ENCODE data around the gene SFMBT1.

SFMBT1 gene

DNA sequence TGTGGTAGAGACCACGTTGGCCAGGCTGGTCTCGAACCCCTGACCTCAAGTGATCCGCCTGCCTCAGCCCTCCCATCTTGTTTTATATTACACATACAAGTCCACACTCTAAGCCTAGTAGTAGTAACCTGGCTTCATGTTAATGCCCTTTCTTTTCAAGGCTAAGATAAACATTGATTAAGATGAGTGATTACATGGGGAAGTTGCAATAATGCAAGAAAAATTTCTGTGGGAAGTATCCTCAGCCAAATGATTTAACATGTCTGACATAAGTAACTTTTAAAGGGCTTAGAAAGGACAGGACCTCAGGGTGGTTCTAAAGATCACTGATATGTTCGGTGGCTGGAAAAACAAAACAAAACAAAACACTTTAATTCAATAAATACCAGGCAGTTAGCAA lies 72.1 kb downstream of the SFMBT1 start:
- no peaks in the 10 kb centered on the region for H3K36me3 ChIP-seq (ENCODE audit: low read length)
- H3K79me2 ChIP-seq (ENCODE audit: insufficient read depth, low read length), result peaks cover 47% of the 10 kb centered on the region
- H3K9me2 ChIP-seq (replicated peaks; ENCODE audit: insufficient read depth, low read length), result no peaks in the 10 kb centered on the region
- H3K27me3 ChIP-seq (ENCODE audit: low read length), result no peaks in the 10 kb centered on the region
- H3K9me3 ChIP-seq (ENCODE audit: insufficient read depth, low read length), result no peaks in the 10 kb centered on the region
- H3F3A ChIP-seq (ENCODE audit: insufficient read depth), result no peaks in the 10 kb centered on the region
- no peak overlapping the region for H3K4me3 ChIP-seq (ENCODE audit: insufficient read depth, low read length, poor library complexity, severe bottlenecking)
- no peaks in the 10 kb centered on the region; the same call in 1 of the 2 replicates for H4K20me1 ChIP-seq (ENCODE audit: low read depth, low read length)
- TF ChIP-seq, protein P1, sequence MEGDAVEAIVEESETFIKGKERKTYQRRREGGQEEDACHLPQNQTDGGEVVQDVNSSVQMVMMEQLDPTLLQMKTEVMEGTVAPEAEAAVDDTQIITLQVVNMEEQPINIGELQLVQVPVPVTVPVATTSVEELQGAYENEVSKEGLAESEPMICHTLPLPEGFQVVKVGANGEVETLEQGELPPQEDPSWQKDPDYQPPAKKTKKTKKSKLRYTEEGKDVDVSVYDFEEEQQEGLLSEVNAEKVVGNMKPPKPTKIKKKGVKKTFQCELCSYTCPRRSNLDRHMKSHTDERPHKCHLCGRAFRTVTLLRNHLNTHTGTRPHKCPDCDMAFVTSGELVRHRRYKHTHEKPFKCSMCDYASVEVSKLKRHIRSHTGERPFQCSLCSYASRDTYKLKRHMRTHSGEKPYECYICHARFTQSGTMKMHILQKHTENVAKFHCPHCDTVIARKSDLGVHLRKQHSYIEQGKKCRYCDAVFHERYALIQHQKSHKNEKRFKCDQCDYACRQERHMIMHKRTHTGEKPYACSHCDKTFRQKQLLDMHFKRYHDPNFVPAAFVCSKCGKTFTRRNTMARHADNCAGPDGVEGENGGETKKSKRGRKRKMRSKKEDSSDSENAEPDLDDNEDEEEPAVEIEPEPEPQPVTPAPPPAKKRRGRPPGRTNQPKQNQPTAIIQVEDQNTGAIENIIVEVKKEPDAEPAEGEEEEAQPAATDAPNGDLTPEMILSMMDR (IDR thresholded peaks at IDR 0.05; ENCODE audit: insufficient read depth, low read length, poor library complexity, severe bottlenecking), result no peak
- TF ChIP-seq EZH2phosphoT487 (conservative IDR thresholded peaks at IDR 0.05; ENCODE audit: low read length), result no peak
- no peak overlapping the region for H2AFZ ChIP-seq (ENCODE audit: low read depth, low read length, severe bottlenecking)
- H3K27ac ChIP-seq (ENCODE audit: low read depth, low read length), result no peak overlapping the region
- H3K9ac ChIP-seq (ENCODE audit: low read length), result no peak overlapping the region
- no peak overlapping the region for H3K4me2 ChIP-seq (ENCODE audit: low read depth, low read length, poor library complexity, severe bottlenecking)

DNA sequence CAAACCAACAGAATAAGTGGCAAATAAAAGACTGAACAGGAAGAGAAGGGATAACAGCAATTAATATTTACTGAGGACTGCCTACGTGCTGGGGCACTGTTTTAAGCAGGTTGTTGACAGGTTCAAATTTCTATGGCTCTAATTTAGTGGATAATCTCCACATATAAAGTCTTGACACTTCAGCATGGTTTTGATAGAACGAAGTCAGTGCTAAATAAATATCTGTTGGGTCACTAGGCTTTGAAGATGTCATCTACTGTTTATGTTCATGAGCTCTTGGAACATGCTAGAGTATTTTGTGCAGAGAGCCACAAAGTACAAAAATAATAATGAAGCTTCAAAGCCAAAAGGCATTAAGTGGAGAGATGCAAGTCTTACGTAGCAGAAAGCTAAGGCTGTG lies 74.0 kb downstream of the SFMBT1 start:
- no peaks in the 10 kb centered on the region for H3K27me3 ChIP-seq (ENCODE audit: low read length)

DNA sequence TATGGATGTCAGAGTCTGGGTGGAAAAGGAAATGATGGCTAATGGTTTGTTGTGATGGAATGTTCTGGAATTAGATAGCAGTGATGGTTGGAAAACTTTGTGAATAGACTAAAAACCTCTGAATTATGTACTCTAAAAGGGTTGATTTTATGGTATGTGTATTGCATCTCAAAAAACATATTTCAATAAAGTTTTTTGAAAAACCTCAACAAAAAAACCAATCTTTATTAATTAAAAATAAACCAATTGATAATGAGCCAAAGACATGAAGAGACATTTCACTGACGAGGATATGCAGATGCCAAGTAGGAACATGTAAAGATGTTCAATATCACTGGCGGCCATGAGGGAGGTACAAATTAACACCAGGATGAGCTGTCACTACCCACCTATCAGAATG lies 78.5 kb downstream of the SFMBT1 start:
- Histone ChIP-seq H3K9me2 (replicated peaks; ENCODE audit: insufficient read depth, low read length) (no peaks in the 10 kb centered on the region), H3K4me3 (ENCODE audit: insufficient read depth, low read length, poor library complexity, severe bottlenecking) (no peak overlapping the region), H3F3A (ENCODE audit: insufficient read depth) (no peaks in the 10 kb centered on the region; the same call in 1 of the 2 replicates), H2AFZ (ENCODE audit: low read depth, low read length, severe bottlenecking) (no peak overlapping the region), H3K4me2 (ENCODE audit: low read depth, low read length, poor library complexity, severe bottlenecking) (no peak overlapping the region), H3K36me3 (ENCODE audit: low read length) (no peaks in the 10 kb centered on the region), H3K9ac (ENCODE audit: low read length) (no peak overlapping the region), H3K27ac (ENCODE audit: low read depth, low read length) (no peak overlapping the region), H4K20me1 (ENCODE audit: low read depth, low read length) (no peaks in the 10 kb centered on the region; the same call in 1 of the 2 replicates), H3K27me3 (ENCODE audit: low read length) (no peaks in the 10 kb centered on the region), H3K79me2 (ENCODE audit: insufficient read depth, low read length) (peaks cover 24% of the 10 kb centered on the region), H3K9me3 (ENCODE audit: insufficient read depth, low read length) (no peaks in the 10 kb centered on the region)
- TF ChIP-seq EZH2phosphoT487 (conservative IDR thresholded peaks at IDR 0.05; ENCODE audit: low read length), result no peak
- TF ChIP-seq, protein P1 (IDR thresholded peaks at IDR 0.05; ENCODE audit: insufficient read depth, low read length, poor library complexity, severe bottlenecking), result no peak

More for the DNA sequence above, 74.0 kb downstream of the SFMBT1 start:
- Histone ChIP-seq H3K9me2 (replicated peaks; ENCODE audit: insufficient read depth, low read length) (no peaks in the 10 kb centered on the region), H3K27ac (ENCODE audit: low read depth, low read length) (no peak overlapping the region), H3K4me3 (ENCODE audit: insufficient read depth, low read length, poor library complexity, severe bottlenecking) (no peak overlapping the region), H4K20me1 (ENCODE audit: low read depth, low read length) (no peaks in the 10 kb centered on the region; the same call in 1 of the 2 replicates), H3K9me3 (ENCODE audit: insufficient read depth, low read length) (no peaks in the 10 kb centered on the region), H3K9ac (ENCODE audit: low read length) (no peak overlapping the region), H2AFZ (ENCODE audit: low read depth, low read length, severe bottlenecking) (no peak overlapping the region), H3K4me2 (ENCODE audit: low read depth, low read length, poor library complexity, severe bottlenecking) (no peak overlapping the region), H3K36me3 (ENCODE audit: low read length) (no peaks in the 10 kb centered on the region), H3K79me2 (ENCODE audit: insufficient read depth, low read length) (peaks cover 47% of the 10 kb centered on the region), H3F3A (ENCODE audit: insufficient read depth) (no peaks in the 10 kb centered on the region; the same call in 1 of the 2 replicates)
- TF ChIP-seq, protein P1 (IDR thresholded peaks at IDR 0.05; ENCODE audit: insufficient read depth, low read length, poor library complexity, severe bottlenecking), result no peak
- no peak for TF ChIP-seq EZH2phosphoT487 (conservative IDR thresholded peaks at IDR 0.05; ENCODE audit: low read length)

All from SU-DHL-6 (cell line).